Testis (tissue), 3 donors: Measurements from ENCODE around the gene MAGI2. TPM values are rescaled to one million over a fixed set of nuclear protein-coding genes. Genes with fewer than 3 reads are reported as not detected.

Experiments
- DNase-seq: peaks from one replicate; pipeline ENCODE4 v3.0.0-alpha.2; 2019
- H3K27ac ChIP-seq, 2 donors: fragments of 200-600 bp; sonication (generic); one replicate each; pipeline ENCODE4 v1.5.1; 2019
- H3K27me3 ChIP-seq: fragments of 200-600 bp; sonication (generic); one replicate; pipeline ENCODE4 v1.5.1; 2019
- H3K36me3 ChIP-seq: fragments of 200-600 bp; sonication (generic); one replicate; pipeline ENCODE4 v1.5.1; 2017; ENCODE audit warnings: low read depth; ENCODE audit errors: missing control alignments
- H3K4me1 ChIP-seq: fragments of 200-600 bp; sonication (generic); one replicate; pipeline ENCODE4 v1.5.1; 2019
- H3K4me3 ChIP-seq, 2 donors: fragments of 200-600 bp; sonication (generic); one replicate each; pipeline ENCODE4 v1.5.1; 2017 to 2019
- H3K9me3 ChIP-seq: fragments of 200-600 bp; sonication (generic); one replicate; pipeline ENCODE4 v1.5.1; 2017
- CTCF ChIP-seq, 3 experiments: fragments of 450-650 bp in 2 of 3; fragments of 200-600 bp in 1 of 3; sonication (generic) in 1 of 3; IDR thresholded peaks; one replicate each; pipeline ENCODE4 v1.5.1; 2016 to 2019; ENCODE audit warnings: antibody characterized with exemption in 3 of 3, mild to moderate bottlenecking in 2 of 3, moderate library complexity in 1 of 3
- POLR2A ChIP-seq: fragments of 450-650 bp; IDR thresholded peaks from one replicate; pipeline ENCODE4 v1.6.1; 2017; ENCODE audit warnings: antibody characterized with exemption, mild to moderate bottlenecking, moderate library complexity
- WGBS, 2 donors: methylation state at CpG; one replicate each; pipeline ENCODE4 v1.1.5; 2018; 5-methylcytosine and 5-hydroxymethylcytosine counted together
- intact Hi-C: fragments of 100-400 bp; cut with DNase I; formaldehyde crosslinking; loops from one replicate; pipeline ENCODE4 v1.15.1; 2023; ENCODE audit warnings: low total_unique reads
- polyA plus RNA-seq: library from polyadenylated mRNA; stranded (reverse); fragments of 350-450 nt; fragmentation: Illumina TruSeq; extraction: RNeasy Lipid Tissue Mini Kit (QIAGEN cat#74804); gene quantifications from one replicate; pipeline ENCODE4 v1.2.3, GENCODE V29; 2014; ENCODE audit warnings: low read depth, low replicate concordance; ENCODE audit not compliant: insufficient read depth
- total RNA-seq, 2 donors: library from RNA; depleted of rRNA; stranded (reverse); fragments of >200 nt; gene quantifications; one replicate each; pipeline ENCODE4 v1.2.3, GENCODE V29; 2016

Gene MAGI2
- total and polyA plus RNA-seq, 3 donors from 2014 or later = 11.2 to 13.1 (median 12.4) TPM

- intact Hi-C loops = no loop called here
- Histone ChIP-seq H3K36me3 (no peaks in the 10 kb centered on the region), H3K27me3 (no peaks in the 10 kb centered on the region), H3K27ac (no peak overlapping the region), H3K4me3 (no peak overlapping the region), H3K4me1 (no peaks in the 10 kb centered on the region), H3K9me3 (no peaks in the 10 kb centered on the region)
- no peak for TF ChIP-seq CTCF (IDR thresholded peaks at IDR 0.05)
- TF ChIP-seq POLR2A = no peak
- 73 to 78% methylated on average over 3 of the region's 3 CpGs for WGBS, 2 donors
- DNase-seq = no peak
Observed at GRCh38 chr7:78747592-78747991, 705.9 kb downstream of the MAGI2 start.

- Histone ChIP-seq H3K4me3 (no peak overlapping the region), H3K9me3 (no peaks in the 10 kb centered on the region), H3K27ac (no peak overlapping the region), H3K36me3 (no peaks in the 10 kb centered on the region), H3K27me3 (no peaks in the 10 kb centered on the region), H3K4me1 (no peaks in the 10 kb centered on the region)
- 64% methylated on average over 2 of the region's 2 CpGs for WGBS, 2 donors
- intact Hi-C loops = no loop called here
- TF ChIP-seq CTCF (IDR thresholded peaks at IDR 0.05) (no peak), POLR2A (no peak)
- DNase-seq = no peak
Observed at GRCh38 chr7:78746301-78746700, 707.2 kb downstream of the MAGI2 start.

GRCh38 chr7:78742694-78743093 lies 710.8 kb downstream of the MAGI2 start:
- Histone ChIP-seq H3K4me3 (no peak overlapping the region), H3K27ac (no peak overlapping the region), H3K9me3 (no peaks in the 10 kb centered on the region), H3K27me3 (no peaks in the 10 kb centered on the region), H3K36me3 (no peaks in the 10 kb centered on the region), H3K4me1 (no peaks in the 10 kb centered on the region)
- intact Hi-C loops = no loop called here
- WGBS, 2 donors = 80 to 89% methylated on average over 1 of the region's 1 CpG
- DNase-seq = no peak
- TF ChIP-seq CTCF (IDR thresholded peaks at IDR 0.05) = no peak
- TF ChIP-seq POLR2A = no peak

GRCh38 chr7:78736548-78736947 lies 716.9 kb downstream of the MAGI2 start:
- H3K9me3 ChIP-seq = no peaks in the 10 kb centered on the region
- intact Hi-C loops = no loop called here
- 48 to 69% methylated on average over 1 of the region's 1 CpG for WGBS, 2 donors
- H3K27ac ChIP-seq = no peak overlapping the region
- no peaks in the 10 kb centered on the region for H3K27me3 ChIP-seq
- H3K4me1 ChIP-seq = no peaks in the 10 kb centered on the region
- H3K36me3 ChIP-seq = no peaks in the 10 kb centered on the region
- no peak for DNase-seq
- TF ChIP-seq CTCF (IDR thresholded peaks at IDR 0.05) (no peak), POLR2A (no peak)
- H3K4me3 ChIP-seq = no peak overlapping the region

- Histone ChIP-seq H3K9me3 (no peaks in the 10 kb centered on the region), H3K27ac (no peak overlapping the region), H3K4me3 (no peak overlapping the region), H3K27me3 (no peaks in the 10 kb centered on the region), H3K4me1 (no peaks in the 10 kb centered on the region), H3K36me3 (no peaks in the 10 kb centered on the region)
- intact Hi-C loops = no loop called here
- WGBS, 2 donors = 85 to 88% methylated on average over 6 of the region's 6 CpGs
- TF ChIP-seq POLR2A (no peak), CTCF (IDR thresholded peaks at IDR 0.05) (no peak)
- no peak for DNase-seq
Observed at GRCh38 chr7:78734626-78735025, 718.8 kb downstream of the MAGI2 start.
